Ovary (tissue), 9 donors: ENCODE measurements around the gene MARK2. TPM values are rescaled to one million over a fixed set of nuclear protein-coding genes. Genes with fewer than 3 reads are reported as not detected.

Experiments
- DNase-seq, 5 donors: peaks; one replicate each; pipeline ENCODE4 v3.0.0-alpha.2; 2019 to 2020
- H3K27ac ChIP-seq, 2 donors: fragments of 200-600 bp; one replicate each; pipeline versions ENCODE4 v1.5.1 to v1.8.0; 2019 to 2022
- H3K27me3 ChIP-seq: fragments of 200-600 bp; one replicate; pipeline ENCODE4 v1.8.0; 2022
- H3K36me3 ChIP-seq: fragments of 200-600 bp; sonication (generic); one replicate; pipeline ENCODE4 v1.5.1; 2019
- H3K4me1 ChIP-seq: one replicate; pipeline ENCODE4 v1.8.1; 2013; ENCODE audit warnings: mild to moderate bottlenecking, moderate library complexity; ENCODE audit not compliant: insufficient read depth
- H3K4me3 ChIP-seq: fragments of 200-600 bp; sonication (generic); one replicate; pipeline ENCODE4 v1.5.1; 2017
- H3K9me3 ChIP-seq, 2 donors: fragments of 200-600 bp in 1 of 2; sonication (generic) in 1 of 2; one replicate each; pipeline versions ENCODE4 v1.5.1 to v1.8.1; 2013 to 2019; ENCODE audit warnings: mild to moderate bottlenecking in 1 of 2, moderate library complexity in 1 of 2
- CTCF ChIP-seq, 3 donors: fragments of 450-650 bp in 2 of 3; fragments of 200-600 bp in 1 of 3; IDR thresholded peaks; one replicate each; pipeline versions ENCODE4 v1.5.1 to v1.8.0; 2016 to 2022; ENCODE audit warnings: antibody characterized with exemption in 3 of 3, mild to moderate bottlenecking in 1 of 3
- EP300 ChIP-seq: sonication (generic); formaldehyde crosslinking; IDR thresholded peaks from one replicate; pipeline ENCODE4 v1.6.1; 2017; ENCODE audit warnings: antibody characterized with exemption
- POLR2A ChIP-seq: fragments of 450-650 bp; IDR thresholded peaks from one replicate; pipeline ENCODE4 v1.6.1; 2017; ENCODE audit warnings: antibody characterized with exemption, mild to moderate bottlenecking, moderate library complexity
- WGBS, 3 donors: extraction: QIAGEN DNeasy Blood & Tissue Kit in 1 of 3; methylation state at CpG; one replicate each; pipeline versions ENCODE4 v1.1.5 to v1.1.7; 2013 to 2017; 5-methylcytosine and 5-hydroxymethylcytosine counted together
- intact Hi-C, 4 donors: fragments of 100-400 bp; cut with DNase I; formaldehyde crosslinking; loops; one replicate each; pipeline versions ENCODE4 v1.11.0 to v1.15.1; 2022 to 2023
- polyA plus RNA-seq, 2 donors: library from polyadenylated mRNA; stranded (reverse); fragments of 200-250 nt in 1 of 2; fragments of 350-450 nt in 1 of 2; fragmentation: Illumina TruSeq in 1 of 2; extraction: RNeasy Lipid Tissue Mini Kit (QIAGEN cat#74804) in 1 of 2; gene quantifications; one replicate each; pipeline ENCODE4 v1.2.3, GENCODE V29; 2013 to 2014
- total RNA-seq, 7 donors: library from RNA; depleted of rRNA in 2 of 7; stranded (reverse); fragments of >200 nt in 2 of 7; fragmentation: NEBNext Ultra II Directional in 3 of 7; extraction: Animal tissue kit (Norgen Biotek cat#: 25700) in 3 of 7; gene quantifications; one replicate each; pipeline versions ENCODE4 v1.1.0 to v1.2.4, GENCODE V29; 2016 to 2023
- donor health status: DM: no; HTN: no; CAD: no; lungs with moderate emphysema.
- donor health status: DM: no; HTN: no; CAD: no.
- donor health status: Bipolar disorder and iron deficiency.
- donor health status: DM: yes; HTN: yes; CAD: no.
- donor health status: DM: no; HTN: no; CAD: no.
- donor health status: DM: yes; HTN: yes; CAD: no.

The MARK2 gene
- total and polyA plus RNA-seq, 9 donors, result 12.3 to 27.8 (median 25.8) TPM

GRCh38 chr11:63892228-63892627, 53.3 kb downstream of the MARK2 start:
- Histone ChIP-seq H3K27ac (no peak overlapping the region), H3K4me1 (peaks cover 16% of the 10 kb centered on the region), H3K36me3 (no peaks in the 10 kb centered on the region), H3K9me3 (no peaks in the 10 kb centered on the region), H3K4me3 (no peak overlapping the region), H3K27me3 (no peaks in the 10 kb centered on the region)
- 22 to 30% (median 22%) methylated on average over 3 of the region's 3 CpGs for WGBS, 3 donors
- no peak for DNase-seq
- intact Hi-C loops, result no loop called here
- no peak for TF ChIP-seq CTCF (IDR thresholded peaks at IDR 0.05)
- TF ChIP-seq EP300, result no peak
- no peak for TF ChIP-seq POLR2A

GRCh38 chr11:63893355-63893754, 54.4 kb downstream of the MARK2 start:
- TF ChIP-seq CTCF (IDR thresholded peaks at IDR 0.05) (no peak), POLR2A (no peak), EP300 (no peak)
- no peaks in the 10 kb centered on the region for H3K36me3 ChIP-seq
- no peaks in the 10 kb centered on the region for H3K9me3 ChIP-seq
- DNase-seq, result no peak
- H3K27ac ChIP-seq, result no peak overlapping the region
- peaks cover 9% of the 10 kb centered on the region for H3K4me1 ChIP-seq
- no peak overlapping the region for H3K4me3 ChIP-seq
- intact Hi-C loops, result no loop called here
- no peaks in the 10 kb centered on the region for H3K27me3 ChIP-seq
- 96 to 99% (median 97%) methylated on average over 6 of the region's 6 CpGs for WGBS, 3 donors

- DNase-seq, result no peak
- TF ChIP-seq CTCF (IDR thresholded peaks at IDR 0.05) (no peak), POLR2A (no peak), EP300 (no peak)
- H3K4me3 ChIP-seq, result no peak overlapping the region
- H3K36me3 ChIP-seq, result no peaks in the 10 kb centered on the region
- intact Hi-C loops, result no loop called here
- no peaks in the 10 kb centered on the region for H3K4me1 ChIP-seq
- no peaks in the 10 kb centered on the region for H3K27me3 ChIP-seq
- no peaks in the 10 kb centered on the region for H3K9me3 ChIP-seq
- WGBS, 3 donors, result 75% methylated on average over 4 of the region's 4 CpGs
- no peak overlapping the region for H3K27ac ChIP-seq
These were observed 57.2 kb downstream of the MARK2 start for GRCh38 chr11:63896071-63896470.

- no peak for DNase-seq
- no peaks in the 10 kb centered on the region for H3K36me3 ChIP-seq
- 86% methylated on average over 10 of the region's 10 CpGs for WGBS, 3 donors
- no peaks in the 10 kb centered on the region for H3K4me1 ChIP-seq
- no peak overlapping the region for H3K4me3 ChIP-seq
- H3K27me3 ChIP-seq, result no peaks in the 10 kb centered on the region
- H3K9me3 ChIP-seq, result no peaks in the 10 kb centered on the region
- intact Hi-C loops, result no loop called here
- TF ChIP-seq POLR2A, result no peak
- TF ChIP-seq EP300, result no peak
- TF ChIP-seq CTCF (IDR thresholded peaks at IDR 0.05), result no peak
- H3K27ac ChIP-seq, result no peak overlapping the region
These were observed 58.7 kb downstream of the MARK2 start for GRCh38 chr11:63897459-63898146.
